GM12875 (cell line): ENCODE data around the gene FGF12.
A peak's percentile ranks its signal among the peaks of the same experiment; 100 is the strongest.

ENCODE experiments used
- H3K4me3 ChIP-seq: one replicate; pipeline ENCODE4 v1.5.1; 2011; ENCODE audit warnings: low read depth, low read length, control low read depth
- CTCF ChIP-seq: IDR thresholded peaks from 2 replicates; pipeline ENCODE4 v1.5.1; 2011; ENCODE audit warnings: low read depth, mild to moderate bottlenecking, control low read depth, inconsistent platforms, low read length, moderate library complexity, borderline replicate concordance; ENCODE audit not compliant: insufficient read depth

FGF12 gene

GRCh38 chr3:192570821-192571791 is 156.2 kb downstream of the FGF12 start:
- no peak overlapping the region for H3K4me3 ChIP-seq
- no peak for TF ChIP-seq CTCF

GRCh38 chr3:192570315-192570714 is 157.0 kb downstream of the FGF12 start:
- H3K4me3 ChIP-seq = no peak overlapping the region
- no peak for TF ChIP-seq CTCF

- TF ChIP-seq CTCF = peak; percentile 51; the same call in 1 of the 2 replicates
- H3K4me3 ChIP-seq = no peak overlapping the region
Observed at GRCh38 chr3:192566706-192567290, 160.5 kb downstream of the FGF12 start.

- TF ChIP-seq CTCF = no peak
- no peak overlapping the region for H3K4me3 ChIP-seq
Observed at GRCh38 chr3:192564611-192565010, 162.7 kb downstream of the FGF12 start.

- no peak overlapping the region for H3K4me3 ChIP-seq
- no peak for TF ChIP-seq CTCF
Observed at GRCh38 chr3:192563417-192563816, 163.9 kb downstream of the FGF12 start.

GRCh38 chr3:192553707-192554106 is 173.6 kb downstream of the FGF12 start:
- H3K4me3 ChIP-seq = no peak overlapping the region
- TF ChIP-seq CTCF = no peak
